Esophagus muscularis mucosa (tissue), 4 donors: ENCODE measurements around the gene ICA1L. TPM values are rescaled to one million over a fixed set of nuclear protein-coding genes. Genes with fewer than 3 reads are reported as not detected.
A peak's percentile ranks its signal among the peaks of the same experiment; 100 is the strongest.

Source experiments
- DNase-seq: peaks from one replicate; pipeline ENCODE4 v3.0.0-alpha.2; 2017; ENCODE audit errors: extremely low spot score
- H3K27ac ChIP-seq, 4 donors: fragments of 200-600 bp; sonication (generic); replicated peaks in 1 of 4; 1 replicate in 3 of 4; 2 replicates in 1 of 4; pipeline ENCODE4 v1.5.1; 2016 to 2019; ENCODE audit warnings: mild to moderate bottlenecking in 1 of 4
- H3K27me3 ChIP-seq, 4 donors: fragments of 200-600 bp; sonication (generic); one replicate each; pipeline versions ENCODE4 v1.5.1 to v1.6.0; 2016 to 2019
- H3K36me3 ChIP-seq, 4 donors: fragments of 200-600 bp; sonication (generic); one replicate each; pipeline ENCODE4 v1.5.1; 2016 to 2019
- H3K4me1 ChIP-seq, 4 donors: fragments of 200-600 bp; sonication (generic); one replicate each; pipeline ENCODE4 v1.5.1; 2016 to 2019
- H3K4me3 ChIP-seq, 4 donors: fragments of 200-600 bp; sonication (generic); 1 replicate in 2 of 4; 2 replicates in 2 of 4; pipeline ENCODE4 v1.5.1; 2016 to 2019; ENCODE audit warnings: mild to moderate bottlenecking in 4 of 4, moderate library complexity in 1 of 4
- H3K9me3 ChIP-seq, 4 donors: fragments of 200-600 bp; sonication (generic); 1 replicate in 3 of 4; 2 replicates in 1 of 4; pipeline ENCODE4 v1.5.1; 2016 to 2019
- EP300 ChIP-seq: sonication (generic); formaldehyde crosslinking; IDR thresholded peaks from one replicate; pipeline ENCODE4 v1.6.1; 2017; ENCODE audit warnings: antibody characterized with exemption
- POLR2A ChIP-seq: fragments of 450-650 bp; IDR thresholded peaks from one replicate; pipeline ENCODE4 v1.6.1; 2017; ENCODE audit warnings: antibody characterized with exemption, moderate library complexity, mild to moderate bottlenecking, low read depth
- POLR2AphosphoS5 ChIP-seq, 2 donors: sonication (generic); formaldehyde crosslinking; IDR thresholded peaks; one replicate each; pipeline ENCODE4 v1.6.1; 2017; ENCODE audit warnings: antibody characterized with exemption in 2 of 2
- WGBS: methylation state at CpG from one replicate; pipeline ENCODE4 v1.1.5; 2018; 5-methylcytosine and 5-hydroxymethylcytosine counted together
- intact Hi-C: fragments of 100-400 bp; cut with DNase I; formaldehyde crosslinking; loops from one replicate; pipeline ENCODE4 v1.15.1; 2023
- total RNA-seq, 4 donors: library from RNA; depleted of rRNA; stranded (reverse); fragments of >200 nt; gene quantifications; one replicate each; pipeline versions ENCODE4 v1.1.0 to v1.2.1, GENCODE V29; 2016
- TF ChIP-seq, protein P1 (sequence below), 3 experiments: fragments of 200-600 bp in 2 of 3; fragments of 450-650 bp in 1 of 3; sonication (generic) in 2 of 3; IDR thresholded peaks; one replicate each; pipeline ENCODE4 v1.5.1; 2017 to 2019; ENCODE audit warnings: antibody characterized with exemption in 3 of 3, mild to moderate bottlenecking in 2 of 3, moderate library complexity in 1 of 3

Gene ICA1L
- total RNA-seq, 4 donors from 2014 or later: 9.6 to 14.4 (median 11.8) TPM

DNA sequence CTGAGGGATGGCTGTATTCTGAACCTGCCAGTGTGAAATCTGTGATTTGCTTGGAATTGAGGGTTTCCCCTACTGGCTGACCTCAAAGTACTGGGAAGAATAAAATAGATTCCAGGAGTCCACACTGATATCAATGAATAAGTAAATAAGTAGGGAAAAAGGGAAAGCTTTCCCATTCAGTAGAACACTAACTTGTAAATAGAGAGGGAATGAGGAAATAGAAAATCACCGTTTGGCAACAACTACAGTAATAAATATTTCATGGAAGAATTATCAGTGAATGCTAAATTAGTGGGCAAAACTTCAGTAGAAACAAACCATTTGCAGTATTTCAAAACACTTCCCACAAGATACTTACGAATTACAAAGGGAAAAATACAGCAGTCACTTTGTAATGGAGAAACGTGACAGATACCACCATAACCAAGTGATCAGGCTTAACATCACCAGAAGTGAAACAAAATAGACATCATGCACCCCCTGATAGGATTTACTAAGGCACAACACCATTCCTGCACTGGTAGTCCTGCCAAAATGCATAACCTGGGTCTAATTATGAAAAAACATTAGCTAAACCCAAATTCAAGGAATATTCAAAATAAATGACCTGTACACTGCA lies 88.5 kb downstream of the ICA1L start:
- H3K27ac ChIP-seq: peak overlapping the region in 1 of 4 donors; percentile 5
- no peak for DNase-seq
- no peaks in the 10 kb centered on the region for H3K4me1 ChIP-seq
- H3K9me3 ChIP-seq: no peaks in the 10 kb centered on the region
- H3K4me3 ChIP-seq: no peak overlapping the region
- 95% methylated on average over 3 of the region's 3 CpGs for whole genome bisulfite sequencing
- H3K27me3 ChIP-seq: no peaks in the 10 kb centered on the region
- TF ChIP-seq EP300 (no peak), POLR2A (no peak), POLR2AphosphoS5 (IDR thresholded peaks at IDR 0.05) (no peak)
- TF ChIP-seq, protein P1, sequence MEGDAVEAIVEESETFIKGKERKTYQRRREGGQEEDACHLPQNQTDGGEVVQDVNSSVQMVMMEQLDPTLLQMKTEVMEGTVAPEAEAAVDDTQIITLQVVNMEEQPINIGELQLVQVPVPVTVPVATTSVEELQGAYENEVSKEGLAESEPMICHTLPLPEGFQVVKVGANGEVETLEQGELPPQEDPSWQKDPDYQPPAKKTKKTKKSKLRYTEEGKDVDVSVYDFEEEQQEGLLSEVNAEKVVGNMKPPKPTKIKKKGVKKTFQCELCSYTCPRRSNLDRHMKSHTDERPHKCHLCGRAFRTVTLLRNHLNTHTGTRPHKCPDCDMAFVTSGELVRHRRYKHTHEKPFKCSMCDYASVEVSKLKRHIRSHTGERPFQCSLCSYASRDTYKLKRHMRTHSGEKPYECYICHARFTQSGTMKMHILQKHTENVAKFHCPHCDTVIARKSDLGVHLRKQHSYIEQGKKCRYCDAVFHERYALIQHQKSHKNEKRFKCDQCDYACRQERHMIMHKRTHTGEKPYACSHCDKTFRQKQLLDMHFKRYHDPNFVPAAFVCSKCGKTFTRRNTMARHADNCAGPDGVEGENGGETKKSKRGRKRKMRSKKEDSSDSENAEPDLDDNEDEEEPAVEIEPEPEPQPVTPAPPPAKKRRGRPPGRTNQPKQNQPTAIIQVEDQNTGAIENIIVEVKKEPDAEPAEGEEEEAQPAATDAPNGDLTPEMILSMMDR (IDR thresholded peaks at IDR 0.05): no peak
- peaks cover 0 to 56% (median 5%) of the 10 kb centered on the region in 4 donors for H3K36me3 ChIP-seq
- intact Hi-C loops: no loop called here

DNA sequence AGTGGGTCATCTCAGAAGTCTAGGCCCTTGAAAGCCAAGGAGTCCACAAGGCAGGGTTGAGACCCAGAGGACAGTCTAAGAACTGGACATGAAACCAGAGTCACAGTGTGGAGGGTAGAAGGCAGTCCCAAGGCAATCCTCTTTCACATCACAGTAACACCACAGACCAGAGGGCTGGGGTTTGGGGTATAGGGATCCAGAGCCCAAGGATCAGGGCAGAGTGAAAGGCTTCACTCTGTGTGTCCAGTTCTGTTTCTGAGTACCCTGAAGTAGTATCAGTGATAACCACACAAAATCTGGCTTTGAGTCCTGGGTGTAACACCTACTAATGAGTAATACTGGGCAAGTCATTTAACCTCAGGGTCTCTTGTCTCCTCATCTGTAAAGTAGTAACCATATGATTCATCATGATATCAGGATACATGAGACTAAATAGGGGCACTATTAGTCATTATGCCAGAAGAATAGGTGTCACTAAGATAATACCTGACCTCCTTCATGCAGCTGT lies 91.0 kb downstream of the ICA1L start:
- DNase-seq: no peak
- Histone ChIP-seq H3K27ac (no peak overlapping the region), H3K4me3 (no peak overlapping the region), H3K9me3 (no peaks in the 10 kb centered on the region), H3K27me3 (no peaks in the 10 kb centered on the region), H3K36me3 (peaks cover 0 to 56% (median 0%) of the 10 kb centered on the region in 4 donors), H3K4me1 (no peaks in the 10 kb centered on the region)
- TF ChIP-seq POLR2A: no peak
- no peak for TF ChIP-seq EP300
- TF ChIP-seq POLR2AphosphoS5 (IDR thresholded peaks at IDR 0.05): no peak
- TF ChIP-seq, protein P1 (IDR thresholded peaks at IDR 0.05): no peak
- intact Hi-C loops: no loop called here

DNA sequence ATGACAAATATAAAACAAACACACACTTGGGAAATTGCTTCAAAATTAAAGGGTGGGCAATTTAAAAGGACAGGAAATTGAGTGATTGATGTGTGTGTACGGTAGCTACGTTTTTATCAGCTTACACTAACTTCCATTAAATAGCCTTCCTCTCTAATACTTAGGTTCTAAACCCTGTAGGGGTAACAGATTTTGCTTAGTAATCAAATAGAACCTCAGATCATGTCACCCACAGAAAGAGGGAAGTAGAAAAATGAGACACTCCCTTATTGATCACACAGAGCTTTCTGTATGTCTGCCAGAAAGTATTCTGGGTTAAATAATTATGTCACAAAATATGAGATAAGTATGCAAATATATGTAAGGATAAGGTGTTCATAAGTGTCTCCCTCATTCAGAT lies 93.3 kb downstream of the ICA1L start:
- DNase-seq: no peak
- no peaks in the 10 kb centered on the region for H3K4me1 ChIP-seq
- TF ChIP-seq POLR2A (no peak), POLR2AphosphoS5 (IDR thresholded peaks at IDR 0.05) (no peak)
- 89% methylated on average over 2 of the region's 2 CpGs for WGBS
- peaks cover 0 to 51% (median 4%) of the 10 kb centered on the region in 4 donors for H3K36me3 ChIP-seq
- no peaks in the 10 kb centered on the region for H3K27me3 ChIP-seq
- intact Hi-C loops: no loop called here
- H3K27ac ChIP-seq: no peak overlapping the region
- H3K9me3 ChIP-seq: no peaks in the 10 kb centered on the region
- no peak overlapping the region for H3K4me3 ChIP-seq

DNA sequence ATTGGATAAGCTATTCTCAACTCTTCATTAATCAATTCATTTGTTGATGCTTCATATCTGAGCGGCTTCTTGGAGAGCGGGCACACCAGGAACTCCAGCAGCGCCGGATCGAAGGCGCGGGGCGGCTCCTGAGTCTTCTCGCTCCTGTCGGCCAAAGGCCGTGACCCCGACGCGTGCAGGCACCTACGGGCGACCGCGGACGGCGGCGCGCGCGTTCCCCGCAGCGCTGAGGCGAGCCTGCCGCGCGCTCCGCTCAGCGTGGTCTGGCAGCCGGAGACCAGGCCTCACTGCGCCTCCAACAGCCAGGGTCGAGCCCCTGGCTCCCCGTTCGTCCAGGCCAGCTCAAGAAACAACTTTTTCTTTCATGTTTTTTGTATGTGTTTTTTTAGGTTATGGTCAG lies 97.5 kb downstream of the ICA1L start:
- intact Hi-C loops: no loop called here
- no peaks in the 10 kb centered on the region for H3K27me3 ChIP-seq
- WGBS: 97% methylated on average over 18 of the region's 37 CpGs
- no peaks in the 10 kb centered on the region for H3K4me1 ChIP-seq
- peaks cover 0 to 43% (median 5%) of the 10 kb centered on the region in 4 donors for H3K36me3 ChIP-seq
- no peak overlapping the region for H3K27ac ChIP-seq
- H3K4me3 ChIP-seq: no peak overlapping the region
- DNase-seq: no peak
- H3K9me3 ChIP-seq: no peaks in the 10 kb centered on the region
- TF ChIP-seq POLR2AphosphoS5 (IDR thresholded peaks at IDR 0.05) (no peak), EP300 (no peak), POLR2A (no peak)
- TF ChIP-seq, protein P1 (IDR thresholded peaks at IDR 0.05): no peak

DNA sequence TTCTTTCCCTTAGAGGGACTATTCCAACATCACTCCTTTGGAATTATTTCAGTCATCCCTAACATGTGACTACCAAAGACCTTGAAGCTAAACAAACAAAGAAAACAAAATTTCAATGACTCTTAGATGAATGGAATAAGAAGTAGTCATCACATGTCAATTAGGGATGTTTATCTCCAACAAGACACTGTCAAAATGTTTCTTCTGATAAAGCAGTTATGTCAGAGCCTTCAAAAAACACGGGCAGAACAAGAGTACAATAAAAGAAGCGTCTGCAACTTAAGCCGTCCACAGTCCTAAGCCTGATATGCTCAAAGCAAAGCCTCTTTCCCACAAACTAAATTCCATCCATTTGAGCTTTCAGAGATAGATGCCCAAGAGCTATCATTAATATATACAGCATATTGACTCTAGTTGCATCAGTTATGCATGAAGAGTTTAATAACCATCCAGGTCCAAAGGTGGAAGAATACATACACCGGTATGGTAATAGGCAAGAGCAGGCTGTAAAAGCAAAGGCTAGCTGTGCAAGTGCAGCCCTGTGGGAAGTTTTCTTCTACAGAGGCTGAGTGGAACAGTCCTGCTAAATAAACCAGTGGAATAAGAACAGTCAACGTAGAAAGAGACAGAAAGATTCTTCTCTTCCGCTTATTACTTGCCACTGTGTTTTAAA lies 98.1 kb downstream of the ICA1L start:
- 96% methylated on average over 6 of the region's 6 CpGs for WGBS
- DNase-seq: no peak
- intact Hi-C loops: no loop called here
- Histone ChIP-seq H3K27ac (no peak overlapping the region), H3K27me3 (no peaks in the 10 kb centered on the region), H3K36me3 (peaks cover 0 to 36% (median 5%) of the 10 kb centered on the region in 4 donors), H3K9me3 (no peaks in the 10 kb centered on the region), H3K4me3 (no peak overlapping the region), H3K4me1 (no peaks in the 10 kb centered on the region)
- TF ChIP-seq EP300 (no peak), POLR2A (no peak), POLR2AphosphoS5 (IDR thresholded peaks at IDR 0.05) (no peak)
- TF ChIP-seq, protein P1 (IDR thresholded peaks at IDR 0.05): no peak
